Loucy (cell line): ENCODE measurements around the gene MYL2.

ENCODE experiments used
- CTCF ChIP-seq: fragments of 200-600 bp; sonication (generic); conservative IDR thresholded peaks from 2 replicates; pipeline ENCODE4 v1.5.1; 2014; ENCODE audit warnings: mild to moderate bottlenecking, antibody characterized with exemption, low read length
- EZH2phosphoT487 ChIP-seq: fragments of 200-600 bp; IDR thresholded peaks from 2 replicates; pipeline ENCODE4 v1.6.1; 2018; ENCODE audit warnings: antibody characterized with exemption, mild to moderate bottlenecking, moderate library complexity, borderline replicate concordance

GRCh38 chr12:110932046-110932445 lies 11.7 kb upstream of the MYL2 start:
- peak; percentile 56 for TF ChIP-seq CTCF
- no peak for TF ChIP-seq EZH2phosphoT487
